Measurements from ENCODE around the gene EMC9. TPM values are rescaled to one million over a fixed set of nuclear protein-coding genes. Genes with fewer than 3 reads are reported as not detected.

Gene EMC9
- total RNA-seq, 3 donors from 2014 or later (not counting 1 experiment from before 2014, with no cell fraction given): 9.3 to 12.3 (median 12.0) TPM

GRCh38 chr14:24171422-24172260, 30.2 kb upstream of the EMC9 start, which contains the start of gene REC8:
Gene REC8, plus strand, starts transcription at chr14:24172080. Its CDS starts 473 bp downstream, at chr14:24172553.
- H3K4me1 Mint-ChIP-seq: peaks cover 5 to 32% of the 10 kb centered on the region in 2 donors
- no peak for TF ChIP-seq CTCF (IDR thresholded peaks at IDR 0.05)
- 8% methylated on average over 63 of the region's 63 CpGs for WGBS (ENCODE audit: insufficient coverage)
- no peaks in the 10 kb centered on the region for H3K36me3 Mint-ChIP-seq
- peak within 1 kb of the TSS; percentile 22 for H3K27ac ChIP-seq (ENCODE audit: low read length)
- H3K4me3 ChIP-seq (ENCODE audit: low read length): peak within 1 kb of the TSS; percentile 34
- no peaks in the 10 kb centered on the region for H3K9me3 Mint-ChIP-seq
- H3K27ac Mint-ChIP-seq: peak within 1 kb of the TSS; percentile 77 to 89
- peak; percentile 68 to 87 for DNase-seq
- peak within 1 kb of the TSS; percentile 92 for H3K4me3 Mint-ChIP-seq
- peaks cover 26% of the 10 kb centered on the region for H3K4me1 ChIP-seq (ENCODE audit: control insufficient read depth, insufficient read depth, low read length)
- H3K27me3 Mint-ChIP-seq (ENCODE audit: low read depth in 2 of 2): no peaks in the 10 kb centered on the region
- peak; percentile 87 to 93 (median 91) for ATAC-seq
- no peaks in the 10 kb centered on the region for H3K27me3 ChIP-seq (ENCODE audit: control insufficient read depth, insufficient read depth, low read length)
- peaks cover 23% of the 10 kb centered on the region for H3K36me3 ChIP-seq (ENCODE audit: control insufficient read depth, insufficient read depth, low read length)
- intact Hi-C loops (cut with micrococcal nuclease): no loop called here
- H3K9me3 ChIP-seq (ENCODE audit: control insufficient read depth, insufficient read depth, low read length): no peaks in the 10 kb centered on the region

- peak overlapping the region; percentile 61 to 71 for H3K27ac Mint-ChIP-seq
- Histone ChIP-seq H3K4me1 (ENCODE audit: control insufficient read depth, insufficient read depth, low read length) (peaks cover 38% of the 10 kb centered on the region), H3K27ac (ENCODE audit: low read length) (no peak overlapping the region), H3K4me3 (ENCODE audit: low read length) (no peak overlapping the region), H3K9me3 (ENCODE audit: control insufficient read depth, insufficient read depth, low read length) (no peaks in the 10 kb centered on the region), H3K27me3 (ENCODE audit: control insufficient read depth, insufficient read depth, low read length) (no peaks in the 10 kb centered on the region), H3K36me3 (ENCODE audit: control insufficient read depth, insufficient read depth, low read length) (peaks cover 61% of the 10 kb centered on the region)
- H3K27me3 Mint-ChIP-seq (ENCODE audit: low read depth in 2 of 2): no peaks in the 10 kb centered on the region
- WGBS (ENCODE audit: insufficient coverage): 90% methylated on average over 3 of the region's 3 CpGs
- H3K4me3 Mint-ChIP-seq: no peak overlapping the region
- TF ChIP-seq CTCF (IDR thresholded peaks at IDR 0.05): no peak
- H3K36me3 Mint-ChIP-seq: no peaks in the 10 kb centered on the region
- peaks cover 30 to 53% of the 10 kb centered on the region in 2 donors for H3K4me1 Mint-ChIP-seq
- intact Hi-C loops (cut with micrococcal nuclease): no loop called here
- ATAC-seq (no peak), DNase-seq (no peak)
- H3K9me3 Mint-ChIP-seq: no peaks in the 10 kb centered on the region
Measured at GRCh38 chr14:24167469-24168114, 26.2 kb upstream of the EMC9 start.

- H3K36me3 ChIP-seq (ENCODE audit: control insufficient read depth, insufficient read depth, low read length): peaks cover 64% of the 10 kb centered on the region
- intact Hi-C loops (cut with micrococcal nuclease): no loop called here
- no peaks in the 10 kb centered on the region for H3K36me3 Mint-ChIP-seq
Measured at GRCh38 chr14:24165785-24166184, 24.4 kb upstream of the EMC9 start.

More at GRCh38 chr14:24165785-24166184, 24.4 kb upstream of the EMC9 start:
- Histone ChIP-seq H3K27me3 (ENCODE audit: control insufficient read depth, insufficient read depth, low read length) (no peaks in the 10 kb centered on the region), H3K27ac (ENCODE audit: low read length) (no peak overlapping the region), H3K4me3 (ENCODE audit: low read length) (no peak overlapping the region), H3K9me3 (ENCODE audit: control insufficient read depth, insufficient read depth, low read length) (no peaks in the 10 kb centered on the region), H3K4me1 (ENCODE audit: control insufficient read depth, insufficient read depth, low read length) (peaks cover 30% of the 10 kb centered on the region)
- 96% methylated on average over 5 of the region's 5 CpGs for WGBS (ENCODE audit: insufficient coverage)
- Mint-ChIP-seq H3K4me3 (no peak overlapping the region), H3K27ac (peak overlapping the region; percentile 71 to 73), H3K9me3 (no peaks in the 10 kb centered on the region), H3K4me1 (peaks cover 43 to 59% of the 10 kb centered on the region in 2 donors), H3K27me3 (ENCODE audit: low read depth in 2 of 2) (no peaks in the 10 kb centered on the region)
- no peak for TF ChIP-seq CTCF (IDR thresholded peaks at IDR 0.05)
- DNase-seq: no peak
- ATAC-seq: no peak
